Measurements from ENCODE around the gene RUNX1.

RUNX1 gene

DNA sequence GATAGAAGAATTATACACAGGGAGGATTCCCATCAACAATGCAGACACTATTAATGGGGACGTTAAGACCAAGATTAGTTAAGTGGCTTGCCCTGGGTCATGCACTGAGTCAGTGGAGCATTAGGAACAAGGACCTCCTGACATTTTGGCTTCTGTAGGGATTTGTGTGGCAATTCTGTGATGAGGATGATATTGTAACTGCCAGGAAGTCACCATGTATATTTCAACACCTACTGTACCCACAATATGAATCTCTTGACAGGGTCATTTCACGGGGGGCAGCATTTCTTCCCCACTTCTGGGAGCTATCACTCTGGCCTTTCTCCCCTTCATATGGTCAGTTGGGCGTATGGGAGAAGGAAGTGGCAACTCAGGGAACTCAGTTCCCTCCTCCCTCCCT lies 134.9 kb downstream of the RUNX1 start:
- no peak for DNase-seq

DNA sequence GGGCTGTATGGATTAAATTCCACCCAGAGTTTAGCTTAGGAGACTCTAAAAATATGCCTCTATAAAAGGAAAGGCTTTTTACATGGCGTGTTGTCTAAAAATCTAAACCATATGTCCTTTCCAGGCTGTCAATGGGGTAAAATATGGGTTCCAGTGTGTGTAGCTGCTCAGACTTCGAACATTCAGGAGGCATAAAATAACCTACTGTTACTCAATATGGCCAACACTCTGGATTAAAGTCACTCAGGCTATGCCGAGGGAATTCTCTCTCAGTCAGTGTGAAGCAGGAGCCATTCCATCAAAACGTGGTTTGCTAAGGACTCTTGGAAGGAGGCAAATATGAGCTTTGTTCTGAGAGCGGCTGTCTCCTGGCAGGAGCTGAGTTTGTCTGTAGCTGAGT lies 135.3 kb downstream of the RUNX1 start:
- DNase-seq, result no peak

DNA sequence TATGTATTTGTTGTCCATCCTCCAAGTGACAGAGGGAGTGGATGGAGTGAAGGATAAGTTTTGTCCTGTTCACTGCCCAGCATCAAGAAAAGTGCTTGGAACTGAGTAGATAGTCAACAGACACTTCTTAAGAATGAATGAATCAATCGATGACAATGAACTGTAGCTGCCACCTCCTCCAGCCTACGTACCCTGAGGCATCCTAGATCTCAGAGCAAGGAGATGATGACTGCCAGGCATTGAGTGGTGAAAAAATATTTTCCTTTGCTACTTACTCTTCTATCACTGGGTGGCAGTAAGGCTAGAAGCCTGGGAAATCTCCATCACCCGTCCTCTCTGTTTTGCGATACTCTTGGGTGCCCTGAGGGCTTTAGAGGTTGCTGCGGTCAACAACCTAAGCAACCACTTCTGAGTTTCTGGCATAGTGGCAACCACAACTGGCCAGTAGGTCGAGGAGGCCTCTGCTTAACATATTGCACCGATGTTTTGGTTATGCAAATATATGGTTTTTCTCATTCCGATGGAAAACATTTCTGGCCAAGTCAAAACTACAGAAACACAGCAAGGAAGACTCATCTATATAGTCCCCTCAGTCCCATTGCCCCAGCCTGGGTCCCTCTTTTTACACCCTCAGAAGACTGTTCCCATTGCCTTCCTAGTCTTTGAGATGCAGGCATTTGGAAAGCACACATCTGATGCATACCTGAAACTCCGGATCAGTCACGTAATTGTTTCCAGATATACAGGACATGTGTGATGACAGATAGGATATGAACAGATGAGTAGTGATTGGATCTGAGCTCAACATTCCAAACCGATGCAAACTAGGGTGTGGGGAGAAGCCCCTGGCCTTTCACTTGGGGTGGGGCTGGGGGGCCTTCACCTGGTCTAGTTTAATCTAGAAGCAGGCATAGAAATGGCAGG lies 136.8 kb downstream of the RUNX1 start:
- DNase-seq, result no peak

DNA sequence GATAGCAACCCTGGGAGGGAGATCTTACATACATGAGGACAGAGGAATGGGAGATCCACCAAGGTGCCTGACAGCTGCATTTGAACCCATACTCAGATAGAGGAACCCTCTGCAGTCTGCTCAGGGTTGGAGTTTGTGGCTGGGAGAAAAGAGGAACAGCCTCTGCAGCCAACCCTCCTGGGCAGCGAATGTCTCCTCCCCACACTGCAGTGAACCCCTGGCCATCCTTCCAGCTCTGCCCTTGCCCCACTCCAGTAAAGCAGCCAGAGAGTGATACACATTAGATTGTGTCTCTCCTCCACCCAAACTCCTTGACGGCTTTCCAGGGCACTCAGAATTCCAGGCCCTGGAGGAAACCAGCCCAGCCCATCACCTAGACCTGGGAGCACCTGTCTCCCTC lies 137.7 kb downstream of the RUNX1 start:
- no peak for DNase-seq

DNA sequence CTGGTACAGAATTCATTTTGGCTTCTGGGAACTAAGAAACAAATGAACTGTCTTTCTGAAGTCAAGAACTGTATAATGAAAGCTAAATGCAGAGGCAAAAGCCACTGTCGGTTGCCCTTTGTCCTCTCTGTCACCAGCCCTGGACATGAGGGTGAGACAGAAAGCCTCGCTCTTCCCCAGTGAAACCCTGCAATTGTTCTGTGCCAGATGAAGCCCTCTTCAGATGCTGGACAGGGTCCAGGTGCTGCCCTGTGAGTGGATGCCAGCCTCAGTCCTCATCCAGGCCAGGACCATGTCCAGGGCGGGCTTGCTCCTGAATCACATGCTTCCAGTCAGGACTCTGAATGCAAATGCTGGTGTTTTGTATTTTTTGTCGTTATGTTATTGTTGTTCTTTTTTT lies 138.7 kb downstream of the RUNX1 start:
- DNase-seq, result no peak

DNA sequence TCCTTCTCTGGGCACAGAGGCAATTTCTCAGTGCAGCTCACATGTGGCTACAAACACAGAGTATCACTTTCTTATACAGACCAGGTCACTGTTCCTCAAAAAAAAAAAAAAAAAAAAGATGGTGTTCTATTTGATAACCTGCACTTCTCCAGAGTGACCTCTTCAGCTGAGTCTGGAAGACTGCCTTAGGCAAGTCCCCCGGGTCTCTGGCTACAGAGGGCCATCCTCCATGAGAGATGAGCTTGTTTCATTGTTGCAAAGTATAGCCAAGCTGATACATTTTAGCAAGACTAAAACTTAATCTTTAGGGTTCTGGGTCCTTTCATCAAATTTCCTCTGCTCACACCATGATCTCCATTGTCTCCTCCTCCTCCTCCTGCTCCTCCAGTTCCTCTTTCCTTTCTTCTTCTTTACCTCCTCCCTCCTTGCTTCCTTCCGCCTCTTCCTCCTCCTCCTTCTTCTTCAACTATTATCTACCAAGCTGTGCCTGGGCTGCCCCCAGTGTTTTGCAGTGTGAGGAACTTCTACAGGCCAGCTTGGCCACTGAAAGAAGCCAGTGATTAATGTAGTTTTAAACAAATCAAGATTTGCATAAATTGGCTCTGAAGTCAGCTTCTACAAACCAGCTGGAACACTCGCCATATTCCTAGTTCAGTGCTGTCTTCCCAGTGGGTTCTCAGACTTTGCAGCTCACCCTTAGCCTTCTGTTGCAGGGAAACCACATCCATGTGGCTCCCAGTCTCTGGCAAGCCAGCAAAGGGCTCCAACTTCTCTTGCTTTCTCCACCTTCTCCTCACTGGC lies 139.4 kb downstream of the RUNX1 start:
- DNase-seq, result no peak

DNA sequence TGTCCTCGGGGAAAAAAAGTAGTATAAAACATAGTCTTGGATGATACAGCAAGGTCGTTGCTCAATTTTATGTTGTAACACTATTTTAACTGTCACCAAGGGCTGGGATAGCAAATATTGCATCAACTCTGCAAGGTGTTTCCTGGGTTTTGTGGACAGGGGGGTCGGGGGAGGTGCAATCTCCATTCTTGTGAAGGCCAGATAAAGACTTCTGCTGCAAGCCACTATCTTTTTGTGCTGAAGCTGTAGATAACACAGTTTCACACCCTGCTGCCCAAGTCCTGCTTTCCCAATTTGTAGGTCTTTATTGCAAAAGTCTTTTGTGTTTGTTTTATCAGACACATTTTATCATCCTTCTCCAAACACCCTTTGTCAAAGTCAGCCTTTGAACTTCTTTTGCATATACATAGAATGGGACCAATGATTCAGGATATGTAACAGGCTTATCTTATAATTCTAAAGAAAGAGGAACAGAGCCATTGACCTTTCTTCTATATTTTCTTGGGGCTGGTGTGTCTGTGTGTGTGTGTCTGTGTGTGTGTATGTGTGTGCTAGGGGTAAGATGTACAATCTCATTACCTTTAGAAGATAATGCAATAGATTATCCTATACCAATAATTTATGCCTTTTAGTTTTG lies 140.6 kb downstream of the RUNX1 start:
- DNase-seq, result peak; percentile 68

DNA sequence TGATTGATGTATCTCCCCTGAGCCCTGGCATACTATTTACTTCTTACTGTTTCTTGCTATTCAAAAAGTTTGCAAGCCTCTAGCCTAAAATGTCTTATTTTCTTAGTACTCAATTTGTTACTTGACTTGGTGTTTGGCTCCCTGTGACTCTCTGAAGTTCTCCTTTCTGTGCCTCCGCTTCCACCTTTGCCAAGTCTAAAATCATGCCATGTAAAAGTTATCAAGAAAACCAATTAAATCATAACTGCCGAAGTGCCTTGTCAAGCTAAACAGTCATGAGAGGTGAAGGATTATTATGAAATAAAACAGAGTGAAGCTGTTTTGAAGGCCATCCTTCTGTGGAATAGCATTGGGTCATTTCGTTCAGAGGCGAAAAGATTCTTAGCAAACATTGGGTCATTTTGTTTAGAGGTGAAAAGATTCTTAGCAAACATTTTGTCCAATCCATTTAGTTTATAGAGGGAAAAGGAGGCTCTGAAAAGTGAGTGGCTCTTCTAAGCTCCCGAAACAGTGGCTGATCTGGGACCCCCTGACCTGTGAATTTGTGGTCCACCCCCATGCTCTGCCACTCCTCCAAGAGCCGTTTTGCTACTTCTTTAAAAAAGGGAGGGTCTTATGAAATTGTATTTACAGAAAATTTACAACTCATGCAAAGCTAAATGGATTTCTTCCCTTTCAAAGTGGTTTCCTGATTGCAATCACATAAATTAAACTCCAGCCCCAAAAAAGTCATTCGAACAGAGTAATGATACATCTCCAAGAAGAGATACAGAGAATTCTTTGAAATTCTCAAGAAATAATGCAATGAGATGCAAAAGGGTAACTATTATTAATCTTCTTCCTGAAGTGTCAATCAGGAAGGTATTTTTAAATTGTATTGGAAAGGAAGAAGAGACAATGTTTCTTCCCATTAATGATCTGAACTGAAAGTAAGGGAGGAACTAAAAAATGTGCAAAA lies 141.4 kb downstream of the RUNX1 start:
- no peak for DNase-seq

DNA sequence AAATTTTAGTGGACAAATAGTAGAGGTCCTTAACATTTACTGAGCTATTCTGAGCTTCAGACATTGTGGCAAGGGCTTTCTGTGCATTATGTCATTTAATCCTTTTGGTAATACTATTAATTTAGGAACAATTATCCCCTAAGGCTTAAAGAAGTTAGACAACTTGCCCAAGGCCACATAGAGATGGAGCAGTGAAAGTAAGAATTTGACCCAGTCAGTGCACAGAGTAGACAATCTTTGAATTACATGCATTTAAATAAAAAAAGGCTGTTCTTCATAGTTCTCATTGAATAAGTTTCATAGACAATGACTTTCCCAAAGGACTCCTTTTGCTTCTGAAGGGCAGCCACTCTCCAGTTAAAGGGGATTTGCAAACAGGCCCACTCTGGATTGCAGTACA lies 142.7 kb downstream of the RUNX1 start:
- DNase-seq, result no peak

DNA sequence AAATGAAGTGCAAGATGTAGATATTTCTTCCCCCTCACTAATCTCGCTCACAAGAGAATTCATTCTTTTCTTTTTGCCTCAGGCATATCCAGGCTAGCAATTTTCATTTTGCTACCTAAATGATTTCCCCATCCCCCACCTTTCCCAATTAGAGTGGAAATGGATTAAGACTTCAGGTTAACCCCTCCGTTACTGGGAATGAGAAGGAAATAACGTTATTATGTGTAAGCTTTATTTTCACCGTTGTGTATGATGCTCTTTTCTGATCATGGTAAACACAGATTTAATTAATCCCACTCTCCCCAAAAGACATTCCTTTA lies 143.9 kb downstream of the RUNX1 start:
- DNase-seq, result no peak

DNA sequence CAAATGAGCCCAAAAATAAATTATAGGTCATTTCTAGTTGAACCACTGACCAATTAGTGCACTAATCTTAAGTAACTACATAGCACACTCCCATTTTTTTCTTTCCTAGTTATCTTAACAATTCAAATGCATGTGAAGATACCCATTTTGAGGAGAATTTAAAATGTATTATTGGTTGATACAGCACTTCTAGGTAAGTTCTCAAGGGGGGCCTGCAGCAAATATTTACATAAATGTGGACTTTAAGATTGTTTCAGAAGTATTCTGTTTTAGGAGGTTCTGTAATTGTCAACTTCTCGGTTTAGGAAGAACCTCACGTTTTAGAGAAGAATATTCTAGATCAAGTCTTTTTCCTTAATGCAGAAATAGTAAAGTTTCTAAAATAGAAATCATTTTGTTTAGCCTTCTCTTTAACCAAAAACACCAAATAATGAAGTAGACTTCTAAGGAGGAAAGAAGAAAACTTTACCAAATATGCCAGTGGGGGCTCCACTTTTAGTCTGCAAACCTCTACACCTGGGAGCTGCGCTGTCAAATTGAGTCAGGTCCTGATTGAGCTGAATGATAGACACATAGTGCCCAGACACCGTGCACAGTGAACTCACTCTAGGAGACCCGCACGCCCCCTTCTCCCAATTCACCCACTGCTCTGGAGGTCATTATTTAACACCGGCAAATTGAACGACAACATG lies 144.4 kb downstream of the RUNX1 start:
- no peak for DNase-seq

DNA sequence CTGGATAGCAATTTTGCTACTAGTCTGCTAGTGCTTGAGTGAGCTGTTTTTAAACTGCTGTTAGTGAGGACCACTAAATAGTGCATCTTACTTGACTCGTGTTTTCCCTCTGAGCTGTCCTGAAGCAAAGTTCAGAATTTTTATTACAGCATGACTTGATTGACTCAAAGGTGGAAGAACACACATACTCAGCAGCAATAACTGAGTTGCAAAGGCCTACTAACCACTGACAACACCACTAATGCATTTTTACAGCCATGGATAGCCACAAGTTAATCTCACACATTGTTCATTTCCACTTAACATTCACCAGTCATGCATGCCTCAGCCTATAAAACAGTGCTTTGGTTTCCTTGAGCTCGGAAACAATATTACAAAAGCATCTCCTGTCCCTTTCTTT lies 148.7 kb downstream of the RUNX1 start:
- DNase-seq, result no peak

DNA sequence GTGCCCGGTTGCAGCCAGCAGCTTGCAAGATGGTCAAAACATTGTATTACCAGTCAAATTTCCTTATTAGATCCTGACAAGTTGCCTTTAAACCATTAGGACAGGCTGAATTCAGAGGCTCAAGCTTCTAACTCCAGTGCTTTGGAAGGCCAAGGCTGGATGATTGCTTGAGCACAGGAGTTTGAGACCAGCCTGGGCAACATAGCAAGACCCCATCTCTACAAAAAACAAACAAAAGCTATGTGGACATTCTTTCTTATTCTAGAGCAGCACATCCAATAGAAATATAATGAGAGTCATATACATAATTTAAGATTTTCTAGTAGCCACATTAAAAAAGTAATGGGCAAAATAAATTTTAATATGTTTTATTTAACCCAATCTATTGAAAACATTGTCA lies 149.3 kb downstream of the RUNX1 start:
- no peak for DNase-seq

DNA sequence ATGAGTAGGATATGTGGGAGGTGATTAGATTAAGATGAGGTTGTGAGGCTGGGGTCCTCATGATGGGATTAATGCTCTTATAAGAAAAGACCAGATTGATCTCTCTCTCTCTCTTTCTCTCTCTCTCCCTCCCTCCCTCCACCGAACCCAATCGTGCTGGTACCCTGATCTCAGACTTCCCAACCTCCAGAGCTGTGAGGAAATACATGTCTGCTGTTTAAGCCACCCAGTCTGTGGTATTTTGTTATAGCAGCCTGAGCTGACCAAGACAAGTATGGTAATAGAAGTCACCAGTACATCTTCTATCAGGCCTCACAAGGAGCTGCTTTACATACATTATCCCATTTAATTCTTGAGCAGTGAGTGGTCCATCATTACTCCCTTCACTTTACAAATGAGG lies 149.8 kb downstream of the RUNX1 start:
- no peak for DNase-seq

DNA sequence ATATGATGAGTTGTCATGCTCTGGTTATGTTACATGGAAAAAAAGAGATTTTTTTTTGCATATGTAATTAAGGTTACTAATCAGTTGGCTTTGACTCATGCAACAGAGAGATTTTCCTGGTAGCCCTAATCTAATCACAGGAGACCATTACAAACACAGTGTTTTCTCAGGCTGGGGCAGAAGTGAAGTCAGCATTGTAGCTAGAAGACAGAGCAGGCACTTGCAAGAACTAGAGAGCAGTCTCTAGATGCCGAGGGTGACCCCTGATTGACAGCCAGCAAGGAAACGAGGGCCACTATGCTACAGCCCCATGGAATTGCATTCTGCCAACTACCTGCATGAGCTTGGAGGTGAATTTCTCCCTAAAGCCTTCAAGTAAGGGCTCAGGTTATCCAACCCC lies 151.3 kb downstream of the RUNX1 start:
- DNase-seq, result no peak

DNA sequence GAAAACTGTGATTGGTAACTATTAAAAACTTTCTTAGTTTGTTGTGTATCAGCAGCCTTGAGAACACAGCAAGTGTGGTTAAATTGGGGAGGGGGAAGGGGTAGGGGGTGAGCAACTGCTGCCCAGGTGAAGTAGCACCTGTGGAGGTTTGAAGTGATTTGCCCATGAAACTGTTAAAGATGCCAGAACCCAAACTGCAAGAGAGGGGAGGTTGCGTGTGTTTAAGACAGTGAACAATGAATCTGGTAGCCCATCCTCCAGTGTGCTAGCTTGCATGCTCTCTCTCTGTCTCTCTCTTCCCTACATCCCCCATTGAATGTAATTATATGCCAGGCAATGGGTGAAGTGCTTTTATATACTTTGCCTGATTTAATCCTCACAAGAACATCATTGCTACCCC lies 154.7 kb downstream of the RUNX1 start:
- DNase-seq, result no peak

DNA sequence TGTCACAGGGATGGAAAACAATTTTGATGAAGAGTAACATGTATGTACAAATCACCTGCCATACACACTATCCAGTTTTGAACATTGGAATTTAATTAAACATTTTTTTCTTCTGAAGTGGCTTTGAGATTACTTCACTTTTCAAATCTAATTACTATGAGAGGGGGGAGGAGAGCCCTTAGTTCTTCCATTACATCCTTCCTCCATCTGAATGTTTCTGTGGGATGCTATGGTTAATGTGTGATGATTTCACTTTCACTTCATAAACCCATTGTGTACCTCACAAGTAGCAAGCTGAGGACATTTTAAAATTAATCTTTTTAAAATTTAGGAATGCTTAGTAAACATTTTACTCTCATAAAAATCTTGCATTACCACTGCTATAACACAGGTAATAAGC lies 156.9 kb downstream of the RUNX1 start:
- DNase-seq, result no peak

DNA sequence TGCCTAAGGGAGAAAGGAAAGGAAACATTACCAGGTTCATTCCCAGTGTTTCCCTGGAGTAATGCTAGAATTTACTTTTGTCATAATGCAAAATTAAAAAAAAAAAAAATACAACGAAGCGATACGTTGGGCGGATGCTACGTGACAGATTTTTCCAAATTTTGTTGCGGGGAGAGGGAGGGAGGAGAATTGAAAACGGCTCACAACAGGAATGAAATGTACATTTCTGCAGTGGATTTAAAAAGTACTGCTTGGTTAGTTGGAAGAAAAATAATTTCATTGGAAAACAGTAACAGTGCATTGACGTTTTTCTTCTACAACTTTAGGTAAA lies 157.5 kb downstream of the RUNX1 start:
- no peak for DNase-seq

DNA sequence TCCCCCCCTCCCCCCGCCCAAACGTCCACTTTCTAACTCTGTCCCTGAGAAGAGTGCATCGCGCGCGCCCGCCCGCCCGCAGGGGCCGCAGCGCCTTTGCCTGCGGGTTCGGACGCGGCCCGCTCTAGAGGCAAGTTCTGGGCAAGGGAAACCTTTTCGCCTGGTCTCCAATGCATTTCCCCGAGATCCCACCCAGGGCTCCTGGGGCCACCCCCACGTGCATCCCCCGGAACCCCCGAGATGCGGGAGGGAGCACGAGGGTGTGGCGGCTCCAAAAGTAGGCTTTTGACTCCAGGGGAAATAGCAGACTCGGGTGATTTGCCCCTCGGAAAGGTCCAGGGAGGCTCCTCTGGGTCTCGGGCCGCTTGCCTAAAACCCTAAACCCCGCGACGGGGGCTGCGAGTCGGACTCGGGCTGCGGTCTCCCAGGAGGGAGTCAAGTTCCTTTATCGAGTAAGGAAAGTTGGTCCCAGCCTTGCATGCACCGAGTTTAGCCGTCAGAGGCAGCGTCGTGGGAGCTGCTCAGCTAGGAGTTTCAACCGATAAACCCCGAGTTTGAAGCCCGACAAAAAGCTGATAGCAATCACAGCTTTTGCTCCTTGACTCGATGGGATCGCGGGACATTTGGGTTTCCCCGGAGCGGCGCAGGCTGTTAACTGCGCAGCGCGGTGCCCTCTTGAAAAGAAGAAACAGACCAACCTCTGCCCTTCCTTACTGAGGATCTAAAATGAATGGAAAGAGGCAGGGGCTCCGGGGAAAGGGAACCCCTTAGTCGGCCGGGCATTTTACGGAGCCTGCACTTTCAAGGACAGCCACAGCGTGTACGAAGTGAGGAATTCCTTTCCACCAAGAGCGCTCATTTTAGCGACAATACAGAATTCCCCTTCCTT lies 158.1 kb downstream of the RUNX1 start:
- no peak for DNase-seq

DNA sequence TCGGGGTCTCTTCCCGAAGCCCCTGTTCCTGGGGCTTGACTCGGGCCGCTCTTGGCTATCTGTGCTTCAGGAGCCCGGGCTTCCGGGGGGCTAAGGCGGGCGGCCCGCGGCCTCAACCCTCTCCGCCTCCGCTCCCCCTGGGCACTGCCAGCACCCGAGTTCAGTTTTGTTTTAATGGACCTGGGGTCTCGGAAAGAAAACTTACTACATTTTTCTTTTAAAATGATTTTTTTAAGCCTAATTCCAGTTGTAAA lies 158.7 kb downstream of the RUNX1 start:
- no peak for DNase-seq

DNA sequence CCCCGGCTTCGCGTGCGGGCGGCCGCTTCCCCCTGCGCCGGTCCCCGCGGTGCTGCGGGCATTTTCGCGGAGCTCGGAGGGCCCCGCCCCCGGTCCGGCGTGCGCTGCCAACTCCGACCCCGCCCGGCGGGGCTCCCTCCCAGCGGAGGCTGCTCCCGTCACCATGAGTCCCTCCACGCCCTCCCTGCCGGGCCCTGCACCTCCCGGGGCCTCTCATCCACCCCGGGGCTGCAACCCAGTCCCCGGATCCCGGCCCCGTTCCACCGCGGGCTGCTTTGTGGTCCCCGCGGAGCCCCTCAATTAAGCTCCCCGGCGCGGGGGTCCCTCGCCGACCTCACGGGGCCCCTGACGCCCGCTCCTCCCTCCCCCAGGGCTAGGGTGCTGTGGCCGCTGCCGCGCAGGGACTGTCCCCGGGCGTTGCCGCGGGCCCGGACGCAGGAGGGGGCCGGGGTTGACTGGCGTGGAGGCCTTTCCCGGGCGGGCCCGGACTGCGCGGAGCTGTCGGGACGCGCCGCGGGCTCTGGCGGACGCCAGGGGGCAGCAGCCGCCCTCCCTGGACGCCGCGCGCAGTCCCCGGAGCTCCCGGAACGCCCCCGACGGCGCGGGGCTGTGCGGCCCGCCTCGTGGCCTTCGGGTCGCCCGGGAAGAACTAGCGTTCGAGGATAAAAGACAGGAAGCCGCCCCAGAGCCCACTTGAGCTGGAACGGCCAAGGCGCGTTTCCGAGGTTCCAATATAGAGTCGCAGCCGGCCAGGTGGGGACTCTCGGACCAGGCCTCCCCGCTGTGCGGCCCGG lies 159.2 kb downstream of the RUNX1 start:
- DNase-seq, result peak; percentile 77

Measured in NCI-H226 (cell line).